M059J (cell line): ENCODE measurements around the gene ZNF20. TPM values are rescaled to one million over a fixed set of nuclear protein-coding genes. Genes with fewer than 3 reads are reported as not detected.
"Not testable (repeated sequence)": the region's sequence is repeated elsewhere in the genome, so short reads cannot be mapped to it uniquely, and the experiment has no call there.

ENCODE experiments used
- DNase-seq: peaks from one replicate; pipeline ENCODE4 v3.0.0-alpha.2; 2012; ENCODE audit warnings: low read depth
- total RNA-seq: library from RNA; depleted of rRNA; stranded (reverse); fragments of >200 nt; shearing (Covaris generic); gene quantifications from 2 replicates; pipeline ENCODE4 v1.2.3, GENCODE V29; 2014; rRNA removed

Gene ZNF20
- total RNA-seq, 1 experiment from 2014 or later: 12.0 TPM

DNA sequence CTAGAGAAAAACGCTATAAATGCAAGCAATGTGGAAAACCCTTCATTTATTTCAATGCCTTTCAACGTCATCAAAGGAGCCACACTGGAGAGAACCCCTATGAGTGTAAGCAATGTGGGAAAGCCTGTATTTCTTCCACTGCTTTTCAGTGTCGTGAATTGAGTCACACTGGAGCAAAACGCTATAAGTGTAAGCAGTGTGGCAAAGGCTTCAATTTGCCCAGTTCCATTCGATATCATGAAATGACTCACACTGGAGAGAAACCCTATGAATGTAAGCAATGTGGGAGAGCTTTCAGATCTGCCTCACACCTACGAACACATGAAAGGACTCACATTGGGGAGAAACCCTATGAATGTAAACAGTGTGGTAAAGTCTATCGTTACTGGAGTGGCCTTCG lies 27.4 kb downstream of the ZNF20 start:
- no peak for DNase-seq

DNA sequence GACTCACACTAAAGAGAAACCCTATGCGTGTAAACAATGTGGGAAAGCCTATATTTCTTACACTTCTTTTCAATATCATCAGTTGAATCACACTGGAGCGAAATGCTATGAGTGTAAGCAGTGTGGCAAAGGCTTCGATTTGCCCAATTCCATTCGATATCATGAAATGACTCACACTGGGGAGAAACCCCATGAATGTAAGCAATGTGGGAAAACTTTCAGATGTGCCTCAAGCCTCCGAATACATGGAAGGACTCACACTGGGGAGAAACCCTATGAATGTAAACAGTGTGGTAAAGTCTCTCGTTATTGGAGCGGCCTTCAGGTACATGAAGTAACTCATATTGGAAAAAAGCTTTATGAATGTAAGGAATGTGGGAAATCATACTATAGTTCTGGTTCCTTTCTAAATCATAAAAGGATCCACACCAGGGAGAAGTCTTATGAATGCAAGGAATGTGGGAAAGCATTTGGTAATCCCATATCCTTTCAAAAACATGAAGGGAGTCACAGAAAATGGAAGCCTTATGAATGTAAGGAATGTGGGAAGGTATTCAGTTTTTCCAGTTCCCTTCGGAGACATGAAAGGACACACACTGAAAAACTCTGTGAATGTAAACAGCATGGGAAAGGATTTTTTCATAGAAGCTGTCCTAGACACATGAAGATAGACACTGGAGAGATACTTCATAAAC lies 28.1 kb downstream of the ZNF20 start:
- DNase-seq: no peak

DNA sequence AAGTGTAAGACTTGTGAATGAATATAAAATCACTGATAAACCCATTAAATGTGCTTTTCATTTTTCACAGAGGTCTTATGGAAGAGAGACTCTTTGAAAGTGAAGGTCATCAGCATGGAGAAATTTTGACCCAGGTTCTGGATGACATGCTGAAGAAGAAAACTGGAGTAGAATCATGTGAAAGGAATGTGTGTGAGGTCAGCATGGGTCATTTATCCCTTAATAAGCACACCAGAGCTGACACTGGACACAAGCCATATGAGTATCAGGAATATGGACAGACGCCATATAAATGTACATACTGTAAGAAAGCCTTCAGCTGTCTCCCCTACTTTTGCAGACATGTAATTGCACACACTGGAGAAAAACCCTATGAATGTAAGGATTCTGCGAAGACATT lies 29.0 kb downstream of the ZNF20 start:
- peak; percentile 45 for DNase-seq

DNA sequence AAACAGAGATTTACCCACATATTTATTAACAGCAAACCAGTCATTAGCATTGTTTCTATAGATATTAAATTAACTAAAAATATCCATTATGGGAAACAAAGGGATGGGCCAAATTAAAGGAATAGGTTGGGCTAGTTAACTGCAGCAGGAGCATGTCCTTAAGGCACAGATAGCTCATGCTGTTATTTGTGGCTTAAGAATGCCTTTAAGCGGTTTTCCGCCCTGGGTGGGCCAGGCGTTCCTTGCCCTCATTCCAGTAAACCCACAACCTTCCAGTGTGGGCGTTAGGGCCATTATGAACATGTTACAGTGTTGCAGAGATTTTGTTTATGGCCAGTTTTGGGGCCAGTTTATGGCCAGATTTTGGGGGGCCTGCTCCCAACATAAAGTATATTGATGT lies 36.2 kb downstream of the ZNF20 start:
- not testable (repeated sequence) for DNase-seq

DNA sequence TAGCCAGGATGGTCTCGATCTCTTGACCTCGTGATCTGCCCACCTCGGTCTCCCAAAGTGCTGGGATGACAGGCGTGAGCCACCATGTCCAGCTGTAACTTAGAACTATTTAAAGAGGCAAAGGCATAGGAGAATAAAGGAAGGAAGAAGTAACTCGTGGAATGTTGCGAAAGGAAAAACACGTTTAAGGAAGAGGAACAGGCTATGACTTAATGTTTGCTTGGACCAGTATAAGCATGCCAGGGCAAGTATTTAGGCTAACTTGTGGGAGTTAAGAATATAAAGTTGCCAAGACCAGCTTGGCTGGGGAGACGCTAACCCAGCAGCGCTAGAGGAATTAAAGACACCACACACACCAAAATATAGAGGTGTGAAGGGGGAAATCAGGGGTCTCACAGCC lies 42.1 kb downstream of the ZNF20 start:
- no peak for DNase-seq

DNA sequence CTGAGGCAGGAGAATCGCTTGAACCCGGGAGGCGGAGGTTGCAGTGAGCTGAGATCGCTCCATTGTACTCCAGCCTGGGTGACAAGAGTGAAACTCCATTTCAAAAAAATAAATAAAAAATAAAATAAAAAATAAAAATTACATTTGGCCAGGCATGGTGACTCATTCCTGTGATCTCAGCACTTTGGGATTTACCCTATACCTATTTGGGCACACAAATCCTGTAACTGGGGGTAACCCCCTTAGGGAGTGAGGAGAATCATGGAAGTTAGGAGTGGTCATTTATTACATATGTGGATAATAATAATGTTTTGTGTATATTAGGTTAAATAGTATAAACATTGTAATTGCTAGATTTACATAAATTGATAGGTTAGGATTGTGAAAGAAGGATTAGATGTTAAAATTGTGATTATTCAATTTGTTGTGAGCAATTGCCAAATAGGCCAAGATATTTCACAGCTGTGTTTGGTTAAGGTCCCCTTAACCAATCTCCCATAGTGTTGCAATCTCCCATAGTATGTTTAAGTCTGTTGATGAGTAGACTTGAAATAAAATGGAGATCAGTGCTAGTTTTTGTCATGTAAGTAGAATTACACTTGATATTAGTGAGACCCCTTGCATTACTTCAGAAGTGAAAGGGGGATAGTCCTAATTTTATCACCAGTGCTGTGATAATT lies 44.9 kb downstream of the ZNF20 start:
- peak; percentile 29 for DNase-seq

DNA sequence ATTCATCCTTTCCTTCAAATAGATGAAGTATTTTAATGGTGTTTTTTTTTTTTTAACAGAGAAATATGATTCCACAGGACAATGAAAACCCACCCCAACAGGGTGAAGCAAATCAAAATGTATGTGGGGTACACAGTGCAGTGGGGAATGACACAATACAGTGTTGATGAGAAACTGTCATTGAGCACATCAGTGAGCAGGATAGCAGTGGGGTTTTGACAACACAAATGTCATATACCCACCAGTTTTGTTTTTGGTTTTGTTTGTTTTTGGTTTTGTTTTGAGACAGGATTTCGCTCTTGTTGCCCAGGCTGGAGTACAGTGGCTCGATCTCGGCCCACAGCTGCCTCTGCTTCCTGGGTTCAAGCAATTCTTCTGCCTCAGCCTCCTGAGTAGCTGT lies 46.4 kb downstream of the ZNF20 start:
- no peak for DNase-seq

DNA sequence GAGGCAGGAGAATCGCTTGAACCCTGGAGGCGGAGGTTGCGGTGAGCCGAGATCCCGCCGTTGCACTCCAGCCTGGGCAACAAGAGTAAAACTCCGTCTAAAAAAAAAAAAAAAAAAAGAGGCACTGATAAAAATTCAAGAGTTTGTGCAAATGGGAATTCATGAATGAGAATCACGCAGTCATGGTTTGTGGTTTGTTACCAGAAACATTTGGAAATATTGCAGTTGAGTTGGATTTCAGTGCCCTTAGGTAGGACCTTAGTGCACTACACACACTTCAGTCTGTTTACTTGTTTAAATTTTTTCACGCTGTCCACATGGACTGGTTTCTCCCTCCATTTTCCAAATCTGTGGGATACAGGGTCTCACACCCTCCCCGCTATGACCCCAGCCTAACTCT lies 47.2 kb downstream of the ZNF20 start:
- DNase-seq: peak; percentile 31

DNA sequence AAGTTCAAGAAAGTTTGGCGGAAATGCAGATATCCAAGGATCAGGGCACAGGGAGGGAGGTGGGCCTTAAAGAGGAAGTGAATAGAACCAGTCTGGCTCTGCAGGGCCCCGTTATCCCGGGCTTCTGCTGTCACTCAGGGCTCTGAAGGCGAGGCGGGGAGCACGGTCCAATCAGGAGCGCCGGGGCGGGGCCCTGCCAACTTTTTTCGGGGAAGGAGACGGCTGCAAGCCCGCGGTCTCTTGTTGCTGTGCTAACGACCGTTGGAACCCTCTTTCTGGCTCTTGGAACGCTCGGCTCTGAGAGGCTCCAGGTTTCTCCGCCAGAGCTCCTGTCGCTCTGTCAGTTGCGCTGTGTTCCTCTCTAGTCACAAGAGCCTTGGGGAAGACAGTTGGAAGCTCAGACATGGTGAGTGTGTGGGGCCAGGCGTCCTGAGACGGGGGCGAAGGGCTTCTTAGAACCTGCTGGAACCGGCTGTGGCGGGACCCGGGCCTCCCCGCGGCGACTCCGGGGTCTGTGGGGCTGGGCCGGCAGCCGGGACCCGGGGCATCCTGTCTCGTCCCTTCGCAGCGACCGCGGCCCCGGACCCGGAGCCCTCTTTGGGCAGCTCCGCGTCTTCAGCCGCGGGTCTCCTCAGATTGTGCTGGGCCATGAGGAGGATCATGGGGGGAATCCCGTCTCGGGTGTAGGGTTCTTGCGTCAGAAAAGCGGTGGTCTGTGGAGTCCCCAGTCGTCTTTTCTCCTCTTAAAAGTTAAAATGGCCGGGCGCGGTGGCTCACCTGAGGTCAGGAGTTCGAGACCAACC lies 47.9 kb downstream of the ZNF20 start:
- DNase-seq: peak; percentile 86

DNA sequence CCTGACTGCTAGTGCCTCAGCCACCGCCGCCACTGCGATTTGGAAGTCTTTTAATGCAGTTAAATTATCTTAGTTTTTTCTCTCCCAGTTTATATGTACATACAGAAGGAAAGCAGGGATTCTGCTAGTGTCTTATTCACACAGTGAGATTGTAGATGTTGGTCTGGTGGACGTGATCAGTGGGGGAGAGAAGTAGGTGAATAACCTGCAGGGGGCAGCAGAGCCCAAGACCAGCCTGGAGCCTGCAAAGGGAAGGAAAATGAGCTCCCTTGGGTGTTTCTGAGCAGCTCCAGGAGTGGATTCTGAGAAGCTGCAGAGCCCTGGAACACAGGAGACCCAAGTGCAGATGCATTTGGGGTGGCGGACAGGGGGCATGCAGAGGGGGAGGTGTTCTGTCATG lies 49.3 kb downstream of the ZNF20 start:
- peak; percentile 61 for DNase-seq

DNA sequence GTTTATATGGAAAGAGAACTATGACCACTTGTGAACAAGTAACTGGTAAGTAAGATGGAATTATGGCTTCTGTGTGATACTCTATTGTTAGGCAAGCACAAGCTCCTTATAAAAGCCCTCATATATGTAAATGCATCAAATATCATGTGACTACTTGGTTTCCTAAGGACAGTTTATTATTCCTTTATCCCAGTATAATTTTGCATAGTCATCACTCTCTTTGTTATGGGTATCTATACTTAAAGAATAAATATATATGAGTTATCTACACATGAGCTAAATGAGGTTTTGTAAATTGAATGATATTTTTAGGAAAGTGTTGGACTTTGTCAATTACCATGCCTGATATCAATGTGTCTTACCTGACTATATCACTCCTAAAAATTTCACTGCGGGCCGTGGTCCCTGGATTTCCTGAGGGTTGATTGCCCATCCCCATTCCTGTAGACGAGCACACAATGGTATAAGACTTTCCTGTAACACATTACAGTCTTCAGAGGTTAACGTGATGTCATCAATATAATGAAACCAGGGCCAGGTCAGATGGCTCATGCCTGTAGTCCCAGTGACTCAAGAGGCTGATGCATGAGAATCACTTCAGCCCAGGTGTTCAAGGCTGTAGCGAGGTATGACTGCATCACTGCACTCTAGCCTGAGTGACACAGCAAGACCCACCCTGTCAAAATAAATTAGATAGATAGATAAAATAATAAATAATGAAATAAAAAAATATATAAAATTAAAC lies 54.9 kb downstream of the ZNF20 start:
- DNase-seq: peak; percentile 9

DNA sequence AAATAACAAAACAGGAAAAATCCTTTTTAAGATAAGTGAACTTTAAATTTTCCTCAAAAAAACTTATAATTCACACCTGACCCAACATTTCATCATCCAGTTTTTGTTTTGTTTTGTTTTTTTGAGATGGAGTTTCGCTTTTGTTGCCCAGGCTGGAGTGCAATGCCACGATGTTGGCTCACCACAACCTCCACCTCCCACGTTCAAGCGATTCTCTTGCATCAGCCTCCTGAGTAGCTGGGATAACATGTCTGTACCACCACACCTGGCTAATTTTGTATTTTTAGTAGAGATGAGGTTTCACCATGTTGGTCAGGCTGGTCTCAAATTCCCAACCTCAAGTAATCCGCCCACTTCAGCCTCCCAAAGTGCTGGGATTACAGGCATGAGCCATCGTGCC lies 56.8 kb downstream of the ZNF20 start:
- DNase-seq: not testable (repeated sequence)

Other genes with a start within 250 kb of the ZNF20 start
- gene ZNF700, start 215.2 kb downstream of the ZNF20 start, total RNA-seq: 7.7 and 16.4 TPM in 2 replicates
- gene ZNF763, start 175.3 kb downstream of the ZNF20 start, total RNA-seq: 0.76 and 2.4 TPM in 2 replicates
- gene ZNF433, start 104.7 kb downstream of the ZNF20 start, total RNA-seq: 3.4 and 7.4 TPM in 2 replicates
- 0.74 and 1.1 TPM in 2 replicates for gene ZNF878, start 87.4 kb downstream of the ZNF20 start, total RNA-seq
- gene ZNF844, start 75.6 kb downstream of the ZNF20 start, total RNA-seq: 2.5 and 3.9 TPM in 2 replicates
- 6.6 and 17.6 TPM in 2 replicates for gene ZNF625, start 16.4 kb upstream of the ZNF20 start, total RNA-seq
- 5.8 and 9.7 TPM in 2 replicates for gene ZNF136, start 22.7 kb upstream of the ZNF20 start, total RNA-seq
- gene ZNF44, start 154.5 kb upstream of the ZNF20 start, total RNA-seq: 4.2 and 11.5 TPM in 2 replicates
- 0.42 and 5.0 TPM in 2 replicates for gene ZNF563, start 193.3 kb upstream of the ZNF20 start, total RNA-seq
- 2.8 and 3.8 TPM in 2 replicates for gene ZNF442, start 225.3 kb upstream of the ZNF20 start, total RNA-seq